GM18502 (cell line): Measurements from ENCODE around the gene CENPP.

Experiments
- ATAC-seq: cut with Tn5 transposase; IDR thresholded peaks from one replicate; pipeline ENCODE4 v1.9.1; 2021; ENCODE audit warnings: mild to moderate bottlenecking; ENCODE audit not compliant: unreplicated experiment, poor library complexity

Gene CENPP

GRCh38 chr9:92527832-92528521, 202.2 kb downstream of the CENPP start:
- ATAC-seq = no peak

GRCh38 chr9:92528522-92528849, 202.7 kb downstream of the CENPP start:
- no peak for ATAC-seq

GRCh38 chr9:92529124-92529523, 203.4 kb downstream of the CENPP start:
- ATAC-seq = no peak

DNA sequence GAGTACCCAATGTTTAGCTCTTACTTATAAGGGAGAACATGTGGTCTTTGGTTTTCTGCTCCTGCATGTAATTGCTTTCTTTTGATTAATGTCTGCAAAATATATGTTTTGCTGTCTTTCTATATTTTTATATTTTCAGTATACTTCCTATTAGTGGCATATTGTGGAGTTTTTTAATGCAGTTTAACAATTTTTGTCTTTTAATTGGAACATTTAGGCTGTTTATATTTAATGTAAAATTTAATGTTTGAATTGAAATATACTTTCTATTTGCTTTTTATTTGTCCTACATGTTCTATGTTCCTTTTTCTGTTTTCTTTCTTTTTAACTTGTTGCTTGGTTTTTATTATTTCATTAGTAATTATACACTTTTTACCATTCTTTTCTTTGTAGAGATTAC, 205.1 kb downstream of the CENPP start:
- no peak for ATAC-seq

DNA sequence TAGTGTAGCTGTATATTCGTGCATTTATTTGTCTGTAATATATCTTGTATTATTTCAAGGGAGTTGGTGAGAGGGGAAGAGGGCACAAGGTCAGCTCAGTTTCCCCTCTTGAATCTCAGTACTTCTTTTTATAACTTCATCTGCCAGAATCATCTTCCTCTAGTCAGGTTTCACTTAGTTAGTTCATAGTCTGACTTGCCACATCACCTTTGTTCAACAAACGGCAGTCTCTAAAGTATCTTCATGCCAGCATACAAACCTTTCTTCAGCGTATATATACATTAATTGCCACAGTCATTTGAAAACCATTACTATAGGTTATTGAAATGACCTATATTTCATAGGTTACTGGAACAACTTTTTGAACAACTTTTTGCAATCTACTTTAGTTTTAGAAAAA, 208.5 kb downstream of the CENPP start:
- no peak for ATAC-seq

DNA sequence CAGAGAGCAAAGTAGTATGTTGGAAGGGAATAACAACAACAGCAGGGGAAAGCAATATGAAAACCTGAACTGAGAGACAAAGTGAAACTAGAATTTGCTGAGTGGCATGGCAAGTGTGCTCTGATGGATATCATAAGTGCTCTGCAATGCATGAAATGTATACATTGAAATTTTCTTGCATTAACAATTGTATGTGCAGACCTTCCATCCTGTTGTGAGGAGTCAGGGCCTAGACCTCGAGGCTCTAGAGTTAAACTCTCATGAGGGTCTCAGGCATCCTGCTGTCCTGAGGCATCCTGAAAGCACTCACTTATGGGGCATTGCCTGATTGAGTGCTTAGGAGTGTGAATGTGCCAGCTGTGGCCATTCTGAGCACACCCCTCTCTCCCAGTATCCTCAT, 208.9 kb downstream of the CENPP start:
- no peak for ATAC-seq

GRCh38 chr9:92535940-92536850, 210.4 kb downstream of the CENPP start, which contains the start of gene ECM2:
ECM2 (minus strand) TSS chr9:92535990; CDS start chr9:92522866, 13,124 bp downstream.
- ATAC-seq = no peak

DNA sequence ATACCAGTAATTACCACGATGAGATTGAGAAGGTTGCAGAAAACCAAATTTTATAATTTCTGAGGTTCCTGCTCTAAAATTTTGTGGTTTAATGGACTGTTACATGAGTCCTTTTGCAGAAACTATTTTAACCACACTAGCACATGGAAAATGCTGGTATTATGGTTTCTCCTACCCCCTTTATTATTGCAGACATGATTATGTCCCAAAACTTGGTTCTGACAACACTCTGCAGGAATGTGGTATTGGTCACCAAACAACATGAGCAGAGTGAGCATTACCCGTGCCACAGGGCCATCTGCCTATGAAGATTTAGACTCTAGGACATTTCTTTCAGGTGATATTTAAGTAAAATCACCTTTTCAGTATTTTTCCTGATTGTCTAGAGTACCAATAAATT, 212.8 kb downstream of the CENPP start:
- no peak for ATAC-seq

GRCh38 chr9:92543972-92544371, 218.2 kb downstream of the CENPP start:
- ATAC-seq = no peak

DNA sequence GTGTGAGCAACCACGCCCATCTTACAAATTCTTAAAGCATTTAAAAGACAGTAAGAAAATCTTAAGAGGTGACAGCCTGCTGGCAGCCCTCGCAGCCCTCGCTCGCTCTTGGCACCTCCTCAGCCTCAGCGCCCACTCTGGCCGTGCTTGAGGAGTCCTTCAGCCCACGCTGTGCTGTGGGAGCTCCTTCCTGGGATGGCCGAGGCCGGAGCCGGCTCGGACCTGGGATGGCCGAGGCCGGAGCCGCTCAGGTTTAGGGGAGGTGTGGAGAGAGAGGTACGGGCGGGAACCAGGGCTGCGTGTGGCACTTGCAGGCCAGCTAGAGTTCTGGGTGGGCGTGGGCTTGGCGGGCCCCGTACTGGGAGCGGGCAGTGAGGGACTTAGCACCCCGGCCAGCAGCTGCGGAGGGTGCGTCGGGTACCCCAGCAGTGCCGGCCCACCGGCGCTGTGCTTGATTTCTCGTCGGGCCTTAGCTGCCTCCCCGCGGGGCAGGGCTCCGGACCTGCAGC, 219.3 kb downstream of the CENPP start:
- no peak for ATAC-seq

DNA sequence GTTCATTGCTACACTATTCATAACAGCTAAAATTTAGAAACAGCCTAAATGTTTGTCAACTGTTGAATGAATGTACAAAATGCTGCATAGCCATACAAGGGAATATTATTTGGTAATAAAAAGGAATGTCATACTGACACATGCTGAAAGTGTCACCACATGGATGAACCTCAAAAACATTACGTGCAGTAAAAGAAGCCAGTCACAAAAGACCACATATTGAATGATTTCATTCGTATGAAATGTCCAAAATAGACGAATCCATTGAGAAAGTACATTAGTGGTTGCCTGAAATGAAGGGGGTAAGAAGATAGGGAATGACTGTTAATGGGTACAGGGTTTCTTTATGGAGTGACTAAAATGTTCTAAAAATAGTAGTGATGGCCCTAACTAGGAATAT, 221.6 kb downstream of the CENPP start:
- no peak for ATAC-seq

DNA sequence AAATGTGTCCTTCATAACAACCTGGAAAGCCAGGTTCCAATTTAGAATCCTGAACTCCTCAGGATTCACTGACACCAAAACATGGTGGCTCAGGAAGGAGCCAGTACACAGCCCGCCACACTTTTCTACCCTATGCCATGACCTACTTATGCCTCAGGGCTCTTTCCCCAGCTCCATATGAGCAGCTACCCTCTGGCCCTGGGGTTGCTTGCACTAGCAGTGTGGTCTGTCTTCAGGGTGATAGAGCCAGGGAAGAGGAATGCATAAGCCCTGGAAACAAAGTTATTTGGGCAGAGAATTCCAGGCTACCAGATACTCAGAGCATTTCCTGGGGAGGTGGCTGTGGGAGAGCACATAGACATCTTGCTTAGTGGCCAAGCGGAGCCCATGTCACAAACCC, 225.0 kb downstream of the CENPP start:
- no peak for ATAC-seq

GRCh38 chr9:92558612-92559374, 233.0 kb downstream of the CENPP start:
- no peak for ATAC-seq

GRCh38 chr9:92561374-92562330, 235.9 kb downstream of the CENPP start:
- no peak for ATAC-seq

DNA sequence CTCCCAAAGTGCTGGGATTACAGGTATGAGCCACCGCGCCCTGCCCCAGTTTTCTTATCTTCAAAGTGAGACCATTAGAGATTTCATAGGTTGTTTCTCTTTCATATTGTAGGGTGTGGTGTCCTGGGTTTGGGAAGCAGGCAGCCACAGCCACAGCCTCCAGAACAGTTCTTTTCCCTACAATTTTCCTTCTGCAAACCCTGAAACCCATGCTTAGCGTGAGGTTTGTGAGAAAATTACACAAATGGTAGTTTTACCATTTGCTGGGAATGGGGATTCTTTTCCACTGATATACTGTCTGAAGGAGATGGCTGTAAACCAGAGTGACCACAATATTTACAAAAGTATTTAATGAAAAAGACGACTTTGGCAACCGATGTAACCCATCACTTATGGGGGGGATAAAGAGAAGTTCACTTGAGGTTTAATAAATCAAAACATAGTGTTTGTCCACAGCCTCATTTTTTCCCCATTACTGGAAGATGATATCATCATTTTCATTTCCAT, 236.8 kb downstream of the CENPP start:
- ATAC-seq = no peak

GRCh38 chr9:92563116-92564100, 237.7 kb downstream of the CENPP start:
- no peak for ATAC-seq

- ATAC-seq = no peak
Measured at GRCh38 chr9:92564504-92564903, 238.8 kb downstream of the CENPP start.

DNA sequence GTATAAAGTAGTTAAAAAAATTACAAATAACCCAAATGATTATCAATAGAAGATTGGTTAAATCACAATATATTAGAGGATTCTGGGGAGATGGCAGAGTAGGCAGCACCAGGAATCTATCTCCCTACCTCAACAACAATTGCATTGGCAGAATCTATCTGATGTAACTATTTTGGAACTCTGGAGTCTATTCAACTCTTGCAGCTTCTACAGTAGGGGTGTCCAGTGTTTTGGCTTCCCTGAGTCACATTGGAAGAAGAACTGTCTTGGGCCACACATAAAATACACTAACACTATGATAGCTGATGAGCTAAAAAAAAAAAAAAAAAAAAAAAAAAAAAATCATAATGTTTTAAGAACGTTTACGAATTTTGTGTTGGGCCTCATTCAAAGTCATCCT, 239.2 kb downstream of the CENPP start:
- no peak for ATAC-seq
